Osteocyte (in vitro differentiated cells): ENCODE measurements around the gene HOXC12. TPM values are rescaled to one million over a fixed set of nuclear protein-coding genes. Genes with fewer than 3 reads are reported as not detected.

ENCODE experiments used
- DNase-seq: peaks from one replicate; pipeline ENCODE4 v3.0.0; 2021; ENCODE audit warnings: mixed read lengths; ENCODE audit not compliant: unreplicated experiment; ENCODE audit errors: extremely low spot score
- H3K27ac Mint-ChIP-seq: one replicate; pipeline ENCODE4 v1.8.0; 2021; ENCODE audit warnings: mild to moderate bottlenecking, mixed read lengths; ENCODE audit not compliant: unreplicated experiment
- H3K27me3 Mint-ChIP-seq: one replicate; pipeline ENCODE4 v1.8.0; 2021; ENCODE audit warnings: mixed read lengths; ENCODE audit not compliant: unreplicated experiment
- H3K36me3 Mint-ChIP-seq: one replicate; pipeline ENCODE4 v1.8.0; 2021; ENCODE audit warnings: mixed read lengths; ENCODE audit not compliant: unreplicated experiment
- H3K4me1 Mint-ChIP-seq: one replicate; pipeline ENCODE4 v1.8.0; 2021; ENCODE audit warnings: mixed read lengths; ENCODE audit not compliant: unreplicated experiment
- H3K4me3 Mint-ChIP-seq: one replicate; pipeline ENCODE4 v1.8.0; 2021; ENCODE audit warnings: mild to moderate bottlenecking, moderate library complexity, mixed read lengths; ENCODE audit not compliant: unreplicated experiment
- H3K9me3 Mint-ChIP-seq: one replicate; pipeline ENCODE4 v1.8.0; 2021; ENCODE audit warnings: mixed read lengths; ENCODE audit not compliant: unreplicated experiment
- CTCF ChIP-seq: fragments of 200-600 bp; sonication (generic); IDR thresholded peaks from 2 replicates; pipeline ENCODE4 v1.5.0; 2021; ENCODE audit warnings: antibody characterized with exemption, mild to moderate bottlenecking, moderate library complexity
- total RNA-seq: library from RNA; stranded (reverse); gene quantifications from 2 replicates; pipeline ENCODE4 v1.2.1, GENCODE V29; 2021

Gene HOXC12
- total RNA-seq, 1 donor from 2014 or later, result not detected

GRCh38 chr12:53937596-53938325 lies 16.9 kb upstream of the HOXC12 start:
- H3K36me3 Mint-ChIP-seq, result no peaks in the 10 kb centered on the region
- no peak for TF ChIP-seq CTCF
- H3K27me3 Mint-ChIP-seq, result peaks cover 91% of the 10 kb centered on the region
- no peak overlapping the region for H3K27ac Mint-ChIP-seq
- no peak overlapping the region for H3K4me3 Mint-ChIP-seq
- DNase-seq, result peak; percentile 57
- peaks cover 9% of the 10 kb centered on the region for H3K4me1 Mint-ChIP-seq
- H3K9me3 Mint-ChIP-seq, result no peaks in the 10 kb centered on the region

GRCh38 chr12:53938326-53939140 lies 16.2 kb upstream of the HOXC12 start, which contains the start of gene HOXC13:
HOXC13 (plus strand) TSS chr12:53938831; CDS start chr12:53938907, 76 bp downstream.
- Mint-ChIP-seq H3K4me1 (peaks cover 9% of the 10 kb centered on the region), H3K27me3 (peaks cover 91% of the 10 kb centered on the region), H3K27ac (no peak within 1 kb of the TSS), H3K9me3 (no peaks in the 10 kb centered on the region), H3K36me3 (no peaks in the 10 kb centered on the region), H3K4me3 (no peak within 1 kb of the TSS)
- peak; percentile 84 for DNase-seq
- TF ChIP-seq CTCF, result no peak

GRCh38 chr12:53939141-53940108 lies 15.3 kb upstream of the HOXC12 start:
- peaks cover 9% of the 10 kb centered on the region for H3K4me1 Mint-ChIP-seq
- no peaks in the 10 kb centered on the region for H3K9me3 Mint-ChIP-seq
- H3K27ac Mint-ChIP-seq, result no peak overlapping the region
- peaks cover 91% of the 10 kb centered on the region for H3K27me3 Mint-ChIP-seq
- DNase-seq, result peak; percentile 81
- H3K36me3 Mint-ChIP-seq, result no peaks in the 10 kb centered on the region
- TF ChIP-seq CTCF, result no peak
- H3K4me3 Mint-ChIP-seq, result no peak overlapping the region

- Mint-ChIP-seq H3K4me1 (peaks cover 7% of the 10 kb centered on the region), H3K27me3 (peaks cover 91% of the 10 kb centered on the region), H3K4me3 (no peak overlapping the region)
Observed at GRCh38 chr12:53940443-53941014, 14.2 kb upstream of the HOXC12 start.

More at GRCh38 chr12:53940443-53941014, 14.2 kb upstream of the HOXC12 start:
- DNase-seq, result peak; percentile 76
- Mint-ChIP-seq H3K27ac (no peak overlapping the region), H3K36me3 (no peaks in the 10 kb centered on the region), H3K9me3 (no peaks in the 10 kb centered on the region)
- TF ChIP-seq CTCF, result no peak
